ENCODE results near the gene IGLL1.
"Not testable (repeated sequence)": the region's sequence is repeated elsewhere in the genome, so short reads cannot be mapped to it uniquely, and the experiment has no call there.

- TF ChIP-seq POLR2AphosphoS5, CTCF, POLR2A, EP300 (IDR thresholded peaks at IDR 0.05): not testable (repeated sequence)
Observed at GRCh38 chr22:23538696-23539030, 41.4 kb downstream of the IGLL1 start.

All from upper lobe of left lung (tissue), 4 donors.